GM12892 (cell line): Measurements from ENCODE around the gene NPTXR.

ENCODE experiments used
- POLR2A ChIP-seq: IDR thresholded peaks from 2 replicates; pipeline ENCODE4 v1.6.1; 2011; ENCODE audit warnings: low read depth, low read length, control low read depth
- POLR2AphosphoS5 ChIP-seq: IDR thresholded peaks from 2 replicates; pipeline ENCODE4 v1.6.1; 2011; ENCODE audit warnings: low read depth, low read length, control low read depth
- TAF1 ChIP-seq: IDR thresholded peaks from 2 replicates; pipeline ENCODE4 v1.6.1; 2011; ENCODE audit warnings: low read depth, mild to moderate bottlenecking, control low read depth, low read length, borderline replicate concordance

- TF ChIP-seq POLR2AphosphoS5 (no peak), TAF1 (no peak), POLR2A (no peak)
Observed at GRCh38 chr22:38843657-38844314, at the start of gene NPTXR.
